ENCODE data around the gene ZNF316.

- TF ChIP-seq EZH2 (IDR thresholded peaks at IDR 0.05; ENCODE audit: insufficient read depth, poor library complexity, severe bottlenecking) (no peak), EZH2phosphoT487 (IDR thresholded peaks at IDR 0.05; ENCODE audit: insufficient read depth, low read depth) (no peak)
These were observed 46.4 kb upstream of the ZNF316 start for GRCh38 chr7:6590645-6591110.
